Stimulated activated CD8-positive, alpha-beta memory T cell treated with anti-CD3 and anti-CD28 coated beads, Interleukin-4, amount 100 ng/mL, for 1 hour (primary cell): ENCODE measurements around the gene FOXD4L6.
"Not testable (repeated sequence)": the region's sequence is repeated elsewhere in the genome, so short reads cannot be mapped to it uniquely, and the experiment has no call there.

ENCODE experiments used
- DNase-seq, 2 donors: peaks; one replicate each; pipeline ENCODE4 v3.0.0-alpha.2; 2020; ENCODE audit warnings: low read depth in 2 of 2, low spot score in 1 of 2

FOXD4L6 gene

GRCh38 chr9:41104542-41104941 is 23.9 kb downstream of the FOXD4L6 start:
- not testable (repeated sequence) for DNase-seq

- DNase-seq = not testable (repeated sequence)
Measured at GRCh38 chr9:41100508-41100907, 28.0 kb downstream of the FOXD4L6 start.

GRCh38 chr9:41098759-41099158 is 29.7 kb downstream of the FOXD4L6 start:
- DNase-seq = not testable (repeated sequence)

GRCh38 chr9:41095060-41095459 is 33.4 kb downstream of the FOXD4L6 start:
- not testable (repeated sequence) for DNase-seq

- DNase-seq = not testable (repeated sequence)
Measured at GRCh38 chr9:41094010-41094773, 34.3 kb downstream of the FOXD4L6 start.

- not testable (repeated sequence) for DNase-seq
Measured at GRCh38 chr9:41090922-41091321, 37.6 kb downstream of the FOXD4L6 start.

GRCh38 chr9:41090386-41090785 is 38.1 kb downstream of the FOXD4L6 start:
- not testable (repeated sequence) for DNase-seq

- not testable (repeated sequence) for DNase-seq
Measured at GRCh38 chr9:41088450-41089059, 39.9 kb downstream of the FOXD4L6 start.

GRCh38 chr9:41087929-41088328 is 40.6 kb downstream of the FOXD4L6 start:
- DNase-seq = not testable (repeated sequence)

- not testable (repeated sequence) for DNase-seq
Measured at GRCh38 chr9:41087157-41087780, 41.2 kb downstream of the FOXD4L6 start.

GRCh38 chr9:41086685-41087084 is 41.8 kb downstream of the FOXD4L6 start:
- DNase-seq = not testable (repeated sequence)

GRCh38 chr9:41086215-41086614 is 42.3 kb downstream of the FOXD4L6 start:
- DNase-seq = not testable (repeated sequence)

- not testable (repeated sequence) for DNase-seq
Measured at GRCh38 chr9:41082358-41082757, 46.1 kb downstream of the FOXD4L6 start.

- DNase-seq = not testable (repeated sequence)
Measured at GRCh38 chr9:41079464-41079863, 49.0 kb downstream of the FOXD4L6 start.

- not testable (repeated sequence) for DNase-seq
Measured at GRCh38 chr9:41077586-41077985, 50.9 kb downstream of the FOXD4L6 start.
